Activated CD4-positive, alpha-beta T cell treated with anti-CD3 and anti-CD28 coated beads for 1 hour (primary cell): ENCODE data around the gene NSF.
"Not testable (repeated sequence)": the region's sequence is repeated elsewhere in the genome, so short reads cannot be mapped to it uniquely, and the experiment has no call there.

ENCODE experiments used
- DNase-seq: peaks from one replicate; pipeline ENCODE4 v3.0.0-alpha.2; 2020

NSF gene

GRCh38 chr17:46777943-46778915, 187.8 kb downstream of the NSF start:
- no peak for DNase-seq

GRCh38 chr17:46780003-46780373, 189.5 kb downstream of the NSF start:
- DNase-seq: no peak

- DNase-seq: no peak
These were observed 191.9 kb downstream of the NSF start for GRCh38 chr17:46782250-46782953.

GRCh38 chr17:46783031-46783593, 192.6 kb downstream of the NSF start:
- no peak for DNase-seq

- DNase-seq: no peak
These were observed 195.2 kb downstream of the NSF start for GRCh38 chr17:46785696-46786095.

- no peak for DNase-seq
These were observed 197.0 kb downstream of the NSF start for GRCh38 chr17:46787478-46787877.

- no peak for DNase-seq
These were observed 197.8 kb downstream of the NSF start for GRCh38 chr17:46788300-46788699.

- DNase-seq: no peak
These were observed 198.3 kb downstream of the NSF start for GRCh38 chr17:46788796-46789195.

GRCh38 chr17:46789610-46790009, 199.1 kb downstream of the NSF start:
- no peak for DNase-seq

- DNase-seq: no peak
These were observed 199.7 kb downstream of the NSF start for GRCh38 chr17:46790216-46790615.

GRCh38 chr17:46791531-46791930, 201.1 kb downstream of the NSF start:
- no peak for DNase-seq

GRCh38 chr17:46792071-46792470, 201.6 kb downstream of the NSF start:
- DNase-seq: no peak

- not testable (repeated sequence) for DNase-seq
These were observed 202.6 kb downstream of the NSF start for GRCh38 chr17:46793023-46793422.

GRCh38 chr17:46793541-46793940, 203.1 kb downstream of the NSF start:
- DNase-seq: no peak

GRCh38 chr17:46794318-46794717, 203.8 kb downstream of the NSF start:
- DNase-seq: no peak

GRCh38 chr17:46795379-46795952, 205.0 kb downstream of the NSF start:
- no peak for DNase-seq

GRCh38 chr17:46796084-46796483, 205.6 kb downstream of the NSF start:
- no peak for DNase-seq

- DNase-seq: no peak
These were observed 206.1 kb downstream of the NSF start for GRCh38 chr17:46796524-46796923.

- no peak for DNase-seq
These were observed 206.6 kb downstream of the NSF start for GRCh38 chr17:46796956-46797530.

- no peak for DNase-seq
These were observed 210.1 kb downstream of the NSF start for GRCh38 chr17:46800573-46800972.

- no peak for DNase-seq
These were observed 212.3 kb downstream of the NSF start for GRCh38 chr17:46802800-46803199.

- DNase-seq: no peak
These were observed 213.1 kb downstream of the NSF start for GRCh38 chr17:46803544-46803943.

- no peak for DNase-seq
These were observed 215.3 kb downstream of the NSF start for GRCh38 chr17:46805771-46806170.
